ENCODE results near the gene CCDC40. TPM values are rescaled to one million over a fixed set of nuclear protein-coding genes. Genes with fewer than 3 reads are reported as not detected.

CCDC40 gene
- total and polyA plus RNA-seq, 4 donors, result 6.9 to 34.6 (median 22.2) TPM

DNA sequence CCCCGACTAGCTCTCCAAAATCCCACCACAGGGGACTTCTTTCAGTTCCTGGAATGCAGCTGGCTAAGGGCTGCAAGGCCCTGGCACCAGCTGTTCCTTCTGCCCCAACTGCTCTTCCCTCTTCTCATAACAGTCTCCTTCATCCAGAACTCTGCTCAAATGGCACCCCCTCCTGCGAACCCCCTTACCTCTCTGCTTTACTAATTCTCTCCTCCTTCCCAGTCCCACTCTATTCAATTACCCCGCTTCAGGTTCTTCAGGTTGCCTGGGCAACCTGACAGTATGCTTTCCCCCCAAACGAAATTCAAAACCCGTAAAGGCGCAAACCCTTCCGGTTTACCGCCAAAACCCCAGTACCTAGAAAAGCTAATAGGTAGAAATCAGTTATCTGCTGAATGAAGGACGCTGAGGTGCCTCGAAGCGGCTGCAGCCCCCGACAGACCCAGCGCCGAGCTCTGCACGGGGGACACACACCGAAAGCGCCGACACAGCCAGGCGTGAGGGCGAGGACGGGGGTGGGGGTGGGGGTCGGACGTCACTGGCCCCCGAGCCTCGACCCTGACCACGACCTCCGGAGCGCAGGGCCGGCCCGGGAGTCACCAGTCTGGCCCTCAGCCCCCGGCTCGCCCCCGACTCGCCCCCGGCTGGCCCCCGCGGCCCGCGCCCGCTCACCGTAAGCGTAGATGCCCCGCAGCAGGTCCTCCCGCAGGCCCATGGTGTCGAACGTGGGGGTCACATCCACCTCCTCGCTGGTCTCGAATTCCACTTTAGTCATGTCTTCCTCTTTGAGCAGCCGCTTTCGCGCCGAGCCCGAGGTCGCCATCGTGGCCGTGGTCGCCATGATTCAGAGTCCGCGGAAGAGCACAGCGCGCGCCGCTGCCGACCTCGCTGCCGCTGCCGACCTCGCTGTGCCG, 109.9 kb downstream of the CCDC40 start:
- H3K27ac ChIP-seq (ENCODE audit: low read depth, low read length), result peak overlapping the region; percentile 65
- peak overlapping the region; percentile 66 for H3K4me3 ChIP-seq (ENCODE audit: low read depth, low read length)
- no peaks in the 10 kb centered on the region for H3K9me3 ChIP-seq (ENCODE audit: control insufficient read depth, insufficient read depth, low read length)
- peaks cover 22% of the 10 kb centered on the region for H3K4me1 ChIP-seq (ENCODE audit: control insufficient read depth, insufficient read depth, low read length)
- under 1% methylated on average over 64 of the region's 69 CpGs for WGBS (ENCODE audit: insufficient coverage)
- DNase-seq (ENCODE audit: low read depth in 4 of 6, low spot score in 6 of 6), result peak in 3 of 6 donors; percentile 18 to 57 (median 40)
- peaks cover 23% of the 10 kb centered on the region for H3K36me3 ChIP-seq (ENCODE audit: control insufficient read depth, insufficient read depth, low read length)
- no peaks in the 10 kb centered on the region for H3K27me3 ChIP-seq (ENCODE audit: control insufficient read depth, insufficient read depth, low read length)

DNA sequence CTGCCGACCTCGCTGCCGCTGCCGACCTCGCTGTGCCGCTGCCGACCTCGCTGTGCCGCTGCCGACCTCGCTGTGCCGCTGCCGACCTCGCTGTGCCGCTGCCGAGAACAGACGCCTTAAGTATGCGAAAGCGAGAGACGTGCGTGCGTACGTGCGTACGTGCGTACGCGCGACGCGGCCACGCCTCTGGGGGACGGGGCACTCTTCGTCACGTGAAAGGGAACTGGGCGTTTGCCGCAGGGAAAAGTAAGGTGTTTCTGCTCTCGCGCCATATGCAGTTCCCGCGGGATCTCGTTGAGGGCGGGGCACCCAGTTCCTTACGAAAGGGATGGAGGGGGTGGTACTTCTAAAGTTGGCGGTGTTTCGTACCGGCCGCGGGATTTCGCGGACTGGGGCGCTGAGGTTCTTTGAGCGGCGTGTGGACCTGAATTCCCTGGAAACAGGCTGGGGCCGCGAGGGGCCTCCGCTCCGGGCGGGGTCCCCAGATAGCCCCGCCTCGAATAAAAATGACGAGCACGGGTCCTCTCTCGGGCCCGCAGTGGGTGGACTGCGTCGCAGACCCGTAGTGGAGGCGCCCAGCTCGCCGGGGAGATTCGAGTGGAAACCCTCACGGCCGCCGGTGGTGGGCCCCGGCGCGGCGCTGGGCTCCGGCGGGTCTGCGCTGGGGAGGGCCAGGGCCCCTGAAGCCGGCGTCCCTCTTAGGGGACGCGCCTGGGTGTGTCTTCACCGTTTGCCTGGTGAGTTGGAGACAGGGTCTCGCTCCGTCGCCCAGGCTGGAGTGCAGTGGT, 110.8 kb downstream of the CCDC40 start, which contains the start of gene EIF4A3:
Gene EIF4A3 (minus strand): TSS at position 94 of the 788 bp plus-strand sequence. CDS start 167 bp downstream, outside the sequence.
- Histone ChIP-seq H3K27ac (ENCODE audit: low read depth, low read length) (peak within 1 kb of the TSS; percentile 96), H3K4me3 (ENCODE audit: low read depth, low read length) (peak within 1 kb of the TSS; percentile 93), H3K36me3 (ENCODE audit: control insufficient read depth, insufficient read depth, low read length) (peaks cover 18% of the 10 kb centered on the region), H3K4me1 (ENCODE audit: control insufficient read depth, insufficient read depth, low read length) (peaks cover 22% of the 10 kb centered on the region), H3K27me3 (ENCODE audit: control insufficient read depth, insufficient read depth, low read length) (no peaks in the 10 kb centered on the region), H3K9me3 (ENCODE audit: control insufficient read depth, insufficient read depth, low read length) (no peaks in the 10 kb centered on the region)
- DNase-seq (ENCODE audit: low read depth in 4 of 6, low spot score in 6 of 6), result peak; percentile 94 to 99 (median 96)
- under 1% methylated on average over 90 of the region's 90 CpGs for WGBS (ENCODE audit: insufficient coverage)

Small RNAs within 50 kb of the gene (small RNA-seq; reads per million reads assigned to genes)
- gene AC087741.2 (ENCODE audit: low replicate concordance) (not detected), gene MIR1268B (ENCODE audit: low replicate concordance) (not detected)

Other genes with a start within 250 kb of the CCDC40 start
- 1 to 10 TPM; 3.6 to 9.3 TPM for gene CBX8, start 239.6 kb upstream of the CCDC40 start, total RNA-seq
- gene CBX8, start 239.6 kb upstream of the CCDC40 start, polyA plus RNA-seq (ENCODE audit: insufficient read length in 2 of 2), result 10 to 100 TPM; 13.6 to 14.4 TPM
- 10 to 100 TPM; 16.2 to 16.7 TPM for gene CBX4, start 197.2 kb upstream of the CCDC40 start, total RNA-seq
- 10 to 100 TPM; 44.5 to 46.8 TPM for gene CBX4, start 197.2 kb upstream of the CCDC40 start, polyA plus RNA-seq (ENCODE audit: insufficient read length in 2 of 2)
- gene TBC1D16, start 770 bp upstream of the CCDC40 start, total RNA-seq, result 10 to 100 TPM; 16.7 to 25.9 TPM
- gene TBC1D16, start 770 bp upstream of the CCDC40 start, polyA plus RNA-seq (ENCODE audit: insufficient read length in 2 of 2), result 10 to 100 TPM; 36.4 to 38.8 TPM
- 10 to 100 TPM; 13.3 to 21.9 TPM for gene GAA, start 64.9 kb downstream of the CCDC40 start, total RNA-seq
- 10 to 100 TPM; 51.1 to 58.1 TPM for gene GAA, start 64.9 kb downstream of the CCDC40 start, polyA plus RNA-seq (ENCODE audit: insufficient read length in 2 of 2)
- 100 to 1,000 TPM in 1 of 2 donors, 10 to 100 TPM in 1; 63.4 to 107 TPM for gene EIF4A3, start 110.5 kb downstream of the CCDC40 start, total RNA-seq
- 10 to 100 TPM; 97.5 to 98.2 TPM for gene EIF4A3, start 110.5 kb downstream of the CCDC40 start, polyA plus RNA-seq (ENCODE audit: insufficient read length in 2 of 2)
- under 1 TPM; 0.28 to 0.50 TPM for gene CARD14, start 133.4 kb downstream of the CCDC40 start, total RNA-seq
- 1 to 10 TPM; 1.3 to 3.1 TPM for gene CARD14, start 133.4 kb downstream of the CCDC40 start, polyA plus RNA-seq (ENCODE audit: insufficient read length in 2 of 2)
- gene SGSH, start 183.7 kb downstream of the CCDC40 start, total RNA-seq, result 10 to 100 TPM in 1 of 2 donors, 1 to 10 TPM in 1; 6.5 to 22.9 TPM
- 10 to 100 TPM; 23.0 to 37.3 TPM for gene SGSH, start 183.7 kb downstream of the CCDC40 start, polyA plus RNA-seq (ENCODE audit: insufficient read length in 2 of 2)
- gene SLC26A11, start 183.8 kb downstream of the CCDC40 start, total RNA-seq, result 10 to 100 TPM; 19.2 to 25.1 TPM
- 10 to 100 TPM; 43.1 to 61.7 TPM for gene SLC26A11, start 183.8 kb downstream of the CCDC40 start, polyA plus RNA-seq (ENCODE audit: insufficient read length in 2 of 2)
- 10 to 100 TPM; 45.1 to 69.4 TPM for gene RNF213, start 224.2 kb downstream of the CCDC40 start, total RNA-seq
- 10 to 100 TPM; 49.3 to 78.3 TPM for gene RNF213, start 224.2 kb downstream of the CCDC40 start, polyA plus RNA-seq (ENCODE audit: insufficient read length in 2 of 2)